ENCODE data around the gene SPPL2B.

The SPPL2B gene

DNA sequence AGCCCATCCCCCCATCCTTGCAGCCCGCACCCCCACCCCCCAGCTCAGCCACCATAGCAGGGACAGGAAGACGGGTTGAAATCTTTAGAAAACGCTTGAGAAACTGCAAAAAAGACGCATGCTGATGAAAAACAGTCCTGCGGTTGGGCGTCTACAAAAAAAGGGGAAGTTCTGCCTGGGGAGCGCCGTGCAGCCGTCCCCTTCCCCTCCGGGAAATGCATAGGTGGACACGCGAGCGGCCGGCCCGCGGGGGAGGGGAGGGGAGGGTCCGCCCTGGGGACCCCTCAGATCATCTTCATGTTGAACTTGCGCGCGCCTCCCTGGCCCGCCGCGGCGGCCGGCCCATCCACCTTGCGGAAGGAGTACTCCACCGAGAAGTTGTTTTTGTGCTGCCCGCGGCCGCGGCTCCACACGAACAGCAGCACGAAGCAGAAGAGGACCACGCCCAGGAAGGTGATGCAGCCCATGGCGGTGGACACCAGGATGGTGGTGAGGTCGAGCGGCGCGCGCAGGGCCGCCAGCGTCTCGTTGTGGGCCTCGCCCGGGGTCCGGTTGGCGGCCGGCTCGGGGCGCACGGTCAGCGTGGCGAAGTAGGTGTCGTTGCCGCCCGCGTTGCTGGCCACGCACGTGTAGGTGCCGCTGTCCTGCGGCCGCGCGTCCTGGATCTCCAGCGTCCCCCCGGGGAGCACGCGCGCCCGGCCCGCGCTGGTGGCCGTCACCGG, 38.6 kb upstream of the SPPL2B start:
- TF ChIP-seq POLR2AphosphoS5 (IDR thresholded peaks at IDR 0.05; ENCODE audit: low read depth, low read length) (no peak), FOXP2 (optimal IDR thresholded peaks at IDR 0.05; ENCODE audit: borderline replicate concordance, extremely low read depth, extremely low read length, insufficient read depth) (no peak), SIN3A (IDR thresholded peaks at IDR 0.05; ENCODE audit: borderline replicate concordance, insufficient read depth, low read length) (no peak), TAF1 (IDR thresholded peaks at IDR 0.05; ENCODE audit: borderline replicate concordance, insufficient read depth, low read length) (no peak)
- TF ChIP-seq, protein P1, sequence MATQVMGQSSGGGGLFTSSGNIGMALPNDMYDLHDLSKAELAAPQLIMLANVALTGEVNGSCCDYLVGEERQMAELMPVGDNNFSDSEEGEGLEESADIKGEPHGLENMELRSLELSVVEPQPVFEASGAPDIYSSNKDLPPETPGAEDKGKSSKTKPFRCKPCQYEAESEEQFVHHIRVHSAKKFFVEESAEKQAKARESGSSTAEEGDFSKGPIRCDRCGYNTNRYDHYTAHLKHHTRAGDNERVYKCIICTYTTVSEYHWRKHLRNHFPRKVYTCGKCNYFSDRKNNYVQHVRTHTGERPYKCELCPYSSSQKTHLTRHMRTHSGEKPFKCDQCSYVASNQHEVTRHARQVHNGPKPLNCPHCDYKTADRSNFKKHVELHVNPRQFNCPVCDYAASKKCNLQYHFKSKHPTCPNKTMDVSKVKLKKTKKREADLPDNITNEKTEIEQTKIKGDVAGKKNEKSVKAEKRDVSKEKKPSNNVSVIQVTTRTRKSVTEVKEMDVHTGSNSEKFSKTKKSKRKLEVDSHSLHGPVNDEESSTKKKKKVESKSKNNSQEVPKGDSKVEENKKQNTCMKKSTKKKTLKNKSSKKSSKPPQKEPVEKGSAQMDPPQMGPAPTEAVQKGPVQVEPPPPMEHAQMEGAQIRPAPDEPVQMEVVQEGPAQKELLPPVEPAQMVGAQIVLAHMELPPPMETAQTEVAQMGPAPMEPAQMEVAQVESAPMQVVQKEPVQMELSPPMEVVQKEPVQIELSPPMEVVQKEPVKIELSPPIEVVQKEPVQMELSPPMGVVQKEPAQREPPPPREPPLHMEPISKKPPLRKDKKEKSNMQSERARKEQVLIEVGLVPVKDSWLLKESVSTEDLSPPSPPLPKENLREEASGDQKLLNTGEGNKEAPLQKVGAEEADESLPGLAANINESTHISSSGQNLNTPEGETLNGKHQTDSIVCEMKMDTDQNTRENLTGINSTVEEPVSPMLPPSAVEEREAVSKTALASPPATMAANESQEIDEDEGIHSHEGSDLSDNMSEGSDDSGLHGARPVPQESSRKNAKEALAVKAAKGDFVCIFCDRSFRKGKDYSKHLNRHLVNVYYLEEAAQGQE (IDR thresholded peaks at IDR 0.05; ENCODE audit: insufficient read depth in 1 of 2, low read depth in 2 of 2, low read length in 2 of 2), result no peak

DNA sequence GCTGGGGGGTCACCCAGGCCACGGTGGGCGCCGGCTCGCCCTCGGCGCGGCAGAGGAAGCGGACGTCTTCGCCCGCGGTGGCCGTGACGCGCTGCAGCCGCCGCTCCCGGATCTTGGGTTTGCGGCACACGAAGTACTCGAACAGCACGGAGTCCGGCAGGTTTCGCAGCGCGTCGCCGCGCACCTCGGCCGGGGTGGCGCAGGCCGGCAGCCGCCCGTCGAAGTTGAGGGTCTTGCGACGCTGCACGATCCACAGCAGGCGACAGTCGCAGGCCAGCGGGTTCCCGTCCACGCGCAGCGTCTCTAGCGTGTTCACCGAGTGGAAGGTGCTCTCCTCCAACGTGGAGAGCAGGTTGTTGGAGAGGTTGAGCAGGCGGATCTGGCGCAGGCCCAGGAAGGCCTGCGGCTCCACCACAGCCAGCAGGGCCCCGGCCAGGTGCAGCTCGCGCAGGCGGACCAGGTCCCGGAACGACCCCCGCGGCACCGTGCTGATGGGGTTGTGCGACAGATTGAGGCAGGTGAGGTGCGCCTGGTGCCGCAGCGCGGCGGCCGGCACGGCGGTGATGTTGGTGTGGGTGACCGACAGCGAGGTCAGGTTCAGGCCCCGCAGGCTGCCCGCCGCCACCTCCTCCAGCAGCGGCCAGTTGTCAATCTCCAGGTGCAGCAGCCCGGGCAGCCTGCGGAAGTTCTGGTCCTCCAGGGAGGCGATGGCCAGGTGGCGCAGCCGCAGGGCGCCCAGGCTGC, 37.9 kb upstream of the SPPL2B start:
- TF ChIP-seq, protein P1 (IDR thresholded peaks at IDR 0.05; ENCODE audit: insufficient read depth in 1 of 2, low read depth in 2 of 2, low read length in 2 of 2), result no peak
- TF ChIP-seq POLR2AphosphoS5 (IDR thresholded peaks at IDR 0.05; ENCODE audit: low read depth, low read length) (no peak), TAF1 (IDR thresholded peaks at IDR 0.05; ENCODE audit: borderline replicate concordance, insufficient read depth, low read length) (no peak), SIN3A (IDR thresholded peaks at IDR 0.05; ENCODE audit: borderline replicate concordance, insufficient read depth, low read length) (no peak), FOXP2 (optimal IDR thresholded peaks at IDR 0.05; ENCODE audit: borderline replicate concordance, extremely low read depth, extremely low read length, insufficient read depth) (no peak)

DNA sequence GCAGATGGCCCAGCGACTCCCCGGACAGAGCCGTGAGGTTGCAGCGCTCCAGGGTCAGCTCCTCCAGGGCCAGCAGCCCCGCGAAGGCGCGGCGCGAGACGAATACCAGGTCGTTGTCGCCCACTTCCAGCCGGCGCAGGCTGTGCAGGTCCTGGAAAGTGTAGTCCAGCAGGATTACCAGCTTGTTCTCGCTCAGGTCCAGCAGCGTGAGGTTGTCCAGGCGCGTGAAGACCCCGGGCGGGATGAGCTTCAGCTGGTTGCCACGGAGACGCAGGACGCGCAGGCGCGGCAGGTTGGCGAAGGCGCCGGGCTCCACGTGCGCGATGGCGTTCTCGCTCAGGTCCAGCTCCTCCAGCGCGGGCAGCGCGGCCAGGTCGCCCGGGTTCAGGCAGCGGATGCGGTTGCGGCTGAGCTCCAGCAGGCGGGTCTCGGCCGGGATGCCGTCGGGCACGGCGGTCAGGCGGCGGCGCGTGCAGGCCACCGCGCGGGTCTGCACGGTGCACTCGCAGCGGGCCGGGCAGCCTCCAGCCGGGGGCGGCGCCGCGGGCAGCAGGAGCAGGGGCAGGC, 37.2 kb upstream of the SPPL2B start:
- TF ChIP-seq POLR2AphosphoS5 (IDR thresholded peaks at IDR 0.05; ENCODE audit: low read depth, low read length) (no peak), TAF1 (IDR thresholded peaks at IDR 0.05; ENCODE audit: borderline replicate concordance, insufficient read depth, low read length) (no peak), SIN3A (IDR thresholded peaks at IDR 0.05; ENCODE audit: borderline replicate concordance, insufficient read depth, low read length) (no peak), FOXP2 (optimal IDR thresholded peaks at IDR 0.05; ENCODE audit: borderline replicate concordance, extremely low read depth, extremely low read length, insufficient read depth) (no peak)
- TF ChIP-seq, protein P1 (IDR thresholded peaks at IDR 0.05; ENCODE audit: insufficient read depth in 1 of 2, low read depth in 2 of 2, low read length in 2 of 2), result no peak

DNA sequence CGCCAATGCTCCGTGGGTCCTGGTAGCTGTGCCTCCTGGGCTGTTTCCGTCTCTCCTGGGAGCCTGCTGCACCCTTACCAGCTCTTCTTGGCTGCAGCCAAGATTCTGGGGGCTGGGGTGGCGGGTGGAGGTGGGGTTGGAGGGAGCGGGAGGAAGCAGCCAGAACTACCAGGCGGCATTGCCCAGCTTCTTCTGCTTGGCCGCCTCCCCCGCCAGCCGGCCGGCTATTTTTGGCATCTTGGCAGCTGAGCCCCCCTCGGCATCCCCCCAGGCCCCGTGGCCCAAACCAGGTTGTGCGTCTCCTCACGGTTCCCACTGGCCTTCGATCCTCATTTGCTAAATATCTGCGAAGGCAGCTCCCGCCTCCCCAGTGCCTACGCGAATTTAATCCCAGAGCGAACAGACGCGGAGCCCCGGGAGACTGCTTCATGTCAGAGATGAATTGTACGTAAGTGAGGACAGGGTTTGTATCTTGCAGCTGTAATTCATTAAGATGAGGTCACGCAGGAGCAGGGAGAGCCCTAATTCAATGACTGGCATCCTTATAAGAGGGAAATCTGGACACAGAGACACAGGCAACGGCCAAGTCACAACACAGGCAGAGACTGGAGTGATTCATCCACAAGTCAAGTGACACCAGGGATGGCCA, 33.7 kb upstream of the SPPL2B start:
- TF ChIP-seq SIN3A (IDR thresholded peaks at IDR 0.05; ENCODE audit: borderline replicate concordance, insufficient read depth, low read length) (no peak), TAF1 (IDR thresholded peaks at IDR 0.05; ENCODE audit: borderline replicate concordance, insufficient read depth, low read length) (no peak), FOXP2 (optimal IDR thresholded peaks at IDR 0.05; ENCODE audit: borderline replicate concordance, extremely low read depth, extremely low read length, insufficient read depth) (no peak), POLR2AphosphoS5 (IDR thresholded peaks at IDR 0.05; ENCODE audit: low read depth, low read length) (no peak)
- TF ChIP-seq, protein P1 (IDR thresholded peaks at IDR 0.05; ENCODE audit: insufficient read depth in 1 of 2, low read depth in 2 of 2, low read length in 2 of 2), result no peak

Data from PFSK-1 (cell line).